Measurements from ENCODE around the gene PARD3. TPM values are rescaled to one million over a fixed set of nuclear protein-coding genes. Genes with fewer than 3 reads are reported as not detected.

PARD3 gene
- total and polyA plus RNA-seq, 10 of the 15 experiments (the other 5 are each of a cell fraction or from before 2014, with no cell fraction given) = 2.6 to 43.1 (median 13.9) TPM

DNA sequence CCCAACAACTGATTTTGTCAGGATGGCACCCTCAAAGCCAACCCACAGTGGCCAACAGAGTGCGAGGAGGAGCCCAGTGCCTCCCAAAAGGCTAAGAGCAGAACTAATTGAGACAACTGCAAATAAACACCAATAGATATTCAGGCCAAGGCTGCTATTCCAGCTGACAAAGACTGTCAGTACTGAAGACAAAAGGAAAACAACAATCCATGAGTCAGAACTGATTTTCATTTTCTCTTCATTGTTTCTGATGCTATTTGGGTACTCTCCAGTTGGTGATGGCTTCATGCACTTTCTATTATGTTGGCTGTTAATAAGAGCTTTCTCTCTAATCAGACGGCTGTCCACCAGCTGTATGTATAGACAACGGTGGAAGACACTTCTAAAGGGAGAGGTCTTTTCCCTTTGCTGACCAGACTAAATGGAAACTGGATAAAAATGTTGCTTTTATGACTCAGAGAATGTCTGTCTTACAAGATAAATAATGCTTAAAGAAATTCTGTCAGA lies 515.9 kb downstream of the PARD3 start:
- ChIA-PET CTCF (interaction anchor here (1.1 to 1.8 kb wide), 2 partner anchors 8 to 16 kb away, joined by 3 to 4 read pairs; no protein-coding TSS in a partner anchor), POLR2A (interaction anchor here (0.5 to 0.6 kb wide), 2 partner anchors 114 to 643 kb away, joined by 4 read pairs; no protein-coding TSS in a partner anchor), RAD21 (ENCODE audit: unreplicated experiment) (interaction anchor here (1.1 kb wide), 1 partner anchor 17 kb away, joined by 3 read pairs; no protein-coding TSS in a partner anchor), SMC1A (ENCODE audit: uncharacterized antibody, unreplicated experiment) (interaction anchor here (0.7 to 1.7 kb wide), 8 partner anchors 8 to 1110 kb away, joined by 3 to 5 read pairs (median 4); no protein-coding TSS in a partner anchor)
- Histone ChIP-seq H3K4me1 (ENCODE audit: control insufficient read depth, insufficient read depth, low read length) (no peaks in the 10 kb centered on the region), H3K27ac (ENCODE audit: control insufficient read depth, insufficient read depth) (no peak overlapping the region), H3K9me3 (replicated peaks; ENCODE audit: control insufficient read depth, insufficient read depth, low read length) (no peaks in the 10 kb centered on the region), H2AFZ (ENCODE audit: control insufficient read depth, low read depth, low read length) (no peak overlapping the region), H3K36me3 (ENCODE audit: control insufficient read depth in 2 of 2, insufficient read depth in 2 of 2, low read length in 1 of 2) (no peaks in the 10 kb centered on the region), H4K20me1 (ENCODE audit: control insufficient read depth, insufficient read depth) (no peaks in the 10 kb centered on the region), H3K27me3 (replicated peaks in 1 of 2; ENCODE audit: control insufficient read depth in 2 of 2, insufficient read depth in 2 of 2, low read length in 1 of 2) (no peaks in the 10 kb centered on the region), H3K9ac (ENCODE audit: control insufficient read depth, insufficient read depth, low read length) (no peak overlapping the region), H3K79me2 (ENCODE audit: control insufficient read depth, insufficient read depth, low read length) (no peaks in the 10 kb centered on the region), H3K4me2 (ENCODE audit: control insufficient read depth, insufficient read depth) (no peak overlapping the region), H3K4me3 (no peak overlapping the region)
- TF ChIP-seq ATF7 (IDR thresholded peaks at IDR 0.05; ENCODE audit: low read depth) (0 out of 2 replicates have a peak, but pooled peaks have one; percentile 11), JUNB (IDR thresholded peaks at IDR 0.05) (no peak), BCLAF1 (IDR thresholded peaks at IDR 0.05) (no peak)
- in situ Hi-C loops (cut with MboI) = no loop called here
- 11% methylated on average over 3 of the region's 3 CpGs for WGBS (ENCODE audit: insufficient coverage, insufficient replicate concordance, low lambda C conversion rate, missing lambda C conversion rate)
- ATAC-seq (peak; percentile 79), DNase-seq (ENCODE audit: low read depth, low spot score) (no peak), FAIRE-seq (no peak)
- no TSS peak for BruUV-seq (replicated peaks)
- intact Hi-C loops (cut with micrococcal nuclease; ENCODE audit: unreplicated experiment) = no loop called here

Data from GM12878 (cell line).